HepG2 (cell line): Measurements from ENCODE around the gene PPP2R5B. TPM values are rescaled to one million over a fixed set of nuclear protein-coding genes. Genes with fewer than 3 reads are reported as not detected.

Source experiments
- CREM ChIP-seq, 2 experiments: sonication (generic) in 1 of 2; formaldehyde crosslinking in 1 of 2; IDR thresholded peaks; 2 replicates each; pipeline versions ENCODE4 v1.4.0 to v1.6.1; 2016 to 2020; ENCODE audit warnings: antibody characterized with exemption in 1 of 2, mild to moderate bottlenecking in 1 of 2, missing genetic modification reagents in 1 of 2
- ETV5 ChIP-seq: IDR thresholded peaks from 2 replicates; pipeline ENCODE4 v1.6.1; 2018; ENCODE audit warnings: missing biosample characterization, missing genetic modification reagents, inconsistent platforms, borderline replicate concordance
- FOXK1 ChIP-seq: sonication (generic); formaldehyde crosslinking; IDR thresholded peaks from 2 replicates; pipeline ENCODE4 v1.4.0; 2020; ENCODE audit warnings: low read depth, missing genetic modification reagents, borderline replicate concordance
- FOXM1 ChIP-seq: sonication (generic); formaldehyde crosslinking; IDR thresholded peaks from 2 replicates; pipeline ENCODE4 v1.5.0; 2020; ENCODE audit warnings: missing genetic modification reagents
- HNRNPLL ChIP-seq: fragments of 200-400 bp; formaldehyde crosslinking; IDR thresholded peaks from 2 replicates; pipeline ENCODE4 v1.6.1; 2017; ENCODE audit warnings: mild to moderate bottlenecking, low read depth, low read length; ENCODE audit not compliant: poor library complexity, severe bottlenecking
- JUNB ChIP-seq: sonication (generic); formaldehyde crosslinking; IDR thresholded peaks from 2 replicates; pipeline ENCODE4 v1.8.0; 2022; ENCODE audit warnings: missing genetic modification reagents, mild to moderate bottlenecking, borderline replicate concordance
- MAZ ChIP-seq, 2 experiments: sonication (generic) in 1 of 2; formaldehyde crosslinking in 1 of 2; IDR thresholded peaks; 2 replicates each; pipeline versions ENCODE4 v1.5.0 to v1.6.1; 2012 to 2020; ENCODE audit warnings: low read depth in 2 of 2, mild to moderate bottlenecking in 2 of 2, borderline replicate concordance in 1 of 2, improper control_type of control experiment in 1 of 2, low read length in 1 of 2, missing genetic modification reagents in 1 of 2, moderate library complexity in 1 of 2
- PTBP1 ChIP-seq: fragments of 200-400 bp; formaldehyde crosslinking; IDR thresholded peaks from 2 replicates; pipeline ENCODE4 v1.6.1; 2018; ENCODE audit warnings: low read length, low read depth; ENCODE audit not compliant: poor library complexity, severe bottlenecking
- RBFOX2 ChIP-seq: fragments of 200-400 bp; formaldehyde crosslinking; IDR thresholded peaks from 2 replicates; pipeline ENCODE4 v1.6.1; 2017; ENCODE audit warnings: low read depth, mild to moderate bottlenecking, low read length
- REXO4 ChIP-seq: sonication (generic); formaldehyde crosslinking; IDR thresholded peaks from 2 replicates; pipeline ENCODE4 v1.8.0; 2022; ENCODE audit warnings: missing genetic modification reagents, mild to moderate bottlenecking, borderline replicate concordance
- RFX1 ChIP-seq: fragments of 450-650 bp; IDR thresholded peaks from 2 replicates; pipeline ENCODE4 v1.6.1; 2017
- TRIM24 ChIP-seq: sonication (generic); formaldehyde crosslinking; IDR thresholded peaks from 2 replicates; pipeline ENCODE4 v1.8.0; 2022; ENCODE audit warnings: mild to moderate bottlenecking, missing genetic modification reagents
- YEATS4 ChIP-seq: sonication (generic); formaldehyde crosslinking; IDR thresholded peaks from 2 replicates; pipeline ENCODE4 v1.4.0; 2020; ENCODE audit warnings: missing genetic modification reagents, borderline replicate concordance
- ZBTB7A ChIP-seq: sonication (generic); formaldehyde crosslinking; IDR thresholded peaks from 2 replicates; pipeline ENCODE4 v1.8.0; 2022; ENCODE audit warnings: mild to moderate bottlenecking, missing genetic modification reagents
- ZNF101 ChIP-seq: sonication (generic); formaldehyde crosslinking; IDR thresholded peaks from 2 replicates; pipeline ENCODE4 v1.4.0; 2020; ENCODE audit warnings: mild to moderate bottlenecking, low read depth, missing genetic modification reagents, borderline replicate concordance
- ZNF501 ChIP-seq: sonication (generic); formaldehyde crosslinking; IDR thresholded peaks from 2 replicates; pipeline ENCODE4 v1.5.1; 2020; ENCODE audit warnings: mild to moderate bottlenecking, moderate library complexity, missing genetic modification reagents
- ZNF547 ChIP-seq: sonication (generic); formaldehyde crosslinking; IDR thresholded peaks from 2 replicates; pipeline ENCODE4 v1.5.1; 2020; ENCODE audit warnings: mild to moderate bottlenecking, missing genetic modification reagents
- ZNF564 ChIP-seq: sonication (generic); formaldehyde crosslinking; IDR thresholded peaks from 2 replicates; pipeline ENCODE4 v1.8.1; 2023; ENCODE audit warnings: mild to moderate bottlenecking, missing genetic modification reagents
- ZNF629 ChIP-seq: sonication (generic); formaldehyde crosslinking; conservative IDR thresholded peaks from 2 replicates; pipeline ENCODE4 v1.5.0; 2020; ENCODE audit warnings: missing genetic modification reagents
- polyA plus RNA-seq, 8 experiments: library from polyadenylated mRNA; depleted of rRNA in 3 of 8; stranded (reverse) in 7 of 8; unstranded in 1 of 8; fragments of >200 nt; fragmentation: Illumina TruSeq in 4 of 8; extraction: Trizol in 4 of 8; gene quantifications; 2 replicates each; pipeline versions ENCODE4 v1.2.1 to v1.2.3, GENCODE V29; 2011 to 2016; ENCODE audit warnings: low read depth in 4 of 8, missing spikeins in 1 of 8, mixed read lengths in 1 of 8; ENCODE audit not compliant: insufficient read depth in 1 of 8
- total RNA-seq, 5 experiments: library from RNA; depleted of rRNA; stranded (reverse); fragments of >200 nt; fragmentation: Illumina TruSeq; extraction: Trizol; gene quantifications; 2 replicates each; pipeline ENCODE4 v1.2.3, GENCODE V29; 2016; ENCODE audit warnings: low read depth in 1 of 5
- TF ChIP-seq, protein P1 (sequence below): IDR thresholded peaks from 2 replicates; pipeline ENCODE4 v1.6.1; 2016; ENCODE audit warnings: low read depth, missing genetic modification reagents, missing compliant biosample characterization
- TF ChIP-seq, protein P2 (sequence below): sonication (generic); formaldehyde crosslinking; IDR thresholded peaks from 2 replicates; pipeline ENCODE4 v1.8.0; 2022; ENCODE audit warnings: missing genetic modification reagents, low read depth, mild to moderate bottlenecking, borderline replicate concordance
- TF ChIP-seq, protein P3 (sequence below): sonication (generic); formaldehyde crosslinking; conservative IDR thresholded peaks from 2 replicates; pipeline ENCODE4 v1.5.0; 2020; ENCODE audit warnings: missing genetic modification reagents

Gene PPP2R5B
- total and polyA plus RNA-seq, 2 of the 13 experiments (the other 11 are each of a cell fraction or from before 2014, with no cell fraction given), result 2.3 to 8.3 TPM

DNA sequence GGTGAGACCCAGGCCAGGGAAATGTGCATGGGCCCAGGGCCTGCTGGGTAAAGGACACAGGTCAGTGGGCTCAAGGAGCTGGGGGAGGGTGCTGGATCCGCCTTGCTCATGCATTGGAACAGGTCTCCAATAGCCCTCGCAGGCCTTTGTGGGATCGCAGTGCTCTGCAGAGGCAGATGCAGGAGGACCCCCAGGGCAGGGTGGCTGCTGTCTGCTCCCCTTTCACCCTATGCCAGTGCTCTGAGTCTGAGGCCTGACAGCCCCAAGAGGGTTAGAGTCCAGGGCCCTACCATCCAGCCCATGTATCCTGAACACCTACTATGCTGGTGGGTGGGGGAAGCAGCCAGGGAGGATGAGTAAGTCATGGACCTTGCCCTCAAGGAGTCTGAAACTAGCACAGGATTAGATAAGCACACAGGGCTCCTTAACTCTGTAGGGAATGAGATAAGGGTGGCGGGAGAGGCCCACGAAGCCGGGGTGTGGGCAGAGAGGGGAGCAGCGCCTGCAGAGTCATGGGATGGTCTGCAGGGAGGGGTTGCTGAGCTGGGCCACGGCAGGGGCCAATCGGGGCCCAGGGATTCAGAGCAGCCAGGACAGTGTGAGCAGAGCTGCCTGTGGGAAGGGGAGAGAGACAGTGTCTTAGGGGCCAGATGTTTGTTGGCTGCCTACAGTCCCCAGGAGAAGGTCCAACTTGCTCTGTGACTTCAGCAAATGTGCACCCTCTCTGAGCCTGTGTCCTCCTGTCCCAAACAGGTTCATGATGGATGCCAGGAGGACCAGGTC lies 35.6 kb upstream of the PPP2R5B start (continued):
- TF ChIP-seq, protein P1, sequence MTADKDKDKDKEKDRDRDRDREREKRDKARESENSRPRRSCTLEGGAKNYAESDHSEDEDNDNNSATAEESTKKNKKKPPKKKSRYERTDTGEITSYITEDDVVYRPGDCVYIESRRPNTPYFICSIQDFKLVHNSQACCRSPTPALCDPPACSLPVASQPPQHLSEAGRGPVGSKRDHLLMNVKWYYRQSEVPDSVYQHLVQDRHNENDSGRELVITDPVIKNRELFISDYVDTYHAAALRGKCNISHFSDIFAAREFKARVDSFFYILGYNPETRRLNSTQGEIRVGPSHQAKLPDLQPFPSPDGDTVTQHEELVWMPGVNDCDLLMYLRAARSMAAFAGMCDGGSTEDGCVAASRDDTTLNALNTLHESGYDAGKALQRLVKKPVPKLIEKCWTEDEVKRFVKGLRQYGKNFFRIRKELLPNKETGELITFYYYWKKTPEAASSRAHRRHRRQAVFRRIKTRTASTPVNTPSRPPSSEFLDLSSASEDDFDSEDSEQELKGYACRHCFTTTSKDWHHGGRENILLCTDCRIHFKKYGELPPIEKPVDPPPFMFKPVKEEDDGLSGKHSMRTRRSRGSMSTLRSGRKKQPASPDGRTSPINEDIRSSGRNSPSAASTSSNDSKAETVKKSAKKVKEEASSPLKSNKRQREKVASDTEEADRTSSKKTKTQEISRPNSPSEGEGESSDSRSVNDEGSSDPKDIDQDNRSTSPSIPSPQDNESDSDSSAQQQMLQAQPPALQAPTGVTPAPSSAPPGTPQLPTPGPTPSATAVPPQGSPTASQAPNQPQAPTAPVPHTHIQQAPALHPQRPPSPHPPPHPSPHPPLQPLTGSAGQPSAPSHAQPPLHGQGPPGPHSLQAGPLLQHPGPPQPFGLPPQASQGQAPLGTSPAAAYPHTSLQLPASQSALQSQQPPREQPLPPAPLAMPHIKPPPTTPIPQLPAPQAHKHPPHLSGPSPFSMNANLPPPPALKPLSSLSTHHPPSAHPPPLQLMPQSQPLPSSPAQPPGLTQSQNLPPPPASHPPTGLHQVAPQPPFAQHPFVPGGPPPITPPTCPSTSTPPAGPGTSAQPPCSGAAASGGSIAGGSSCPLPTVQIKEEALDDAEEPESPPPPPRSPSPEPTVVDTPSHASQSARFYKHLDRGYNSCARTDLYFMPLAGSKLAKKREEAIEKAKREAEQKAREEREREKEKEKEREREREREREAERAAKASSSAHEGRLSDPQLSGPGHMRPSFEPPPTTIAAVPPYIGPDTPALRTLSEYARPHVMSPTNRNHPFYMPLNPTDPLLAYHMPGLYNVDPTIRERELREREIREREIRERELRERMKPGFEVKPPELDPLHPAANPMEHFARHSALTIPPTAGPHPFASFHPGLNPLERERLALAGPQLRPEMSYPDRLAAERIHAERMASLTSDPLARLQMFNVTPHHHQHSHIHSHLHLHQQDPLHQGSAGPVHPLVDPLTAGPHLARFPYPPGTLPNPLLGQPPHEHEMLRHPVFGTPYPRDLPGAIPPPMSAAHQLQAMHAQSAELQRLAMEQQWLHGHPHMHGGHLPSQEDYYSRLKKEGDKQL, result no peak
- TF ChIP-seq TRIM24 (no peak), ZNF629 (CRISPR knock-in tag) (no peak), ZNF547 (CRISPR knock-in tag) (no peak), MAZ (IDR thresholded peaks at IDR 0.05; ENCODE audit: borderline replicate concordance, low read depth, low read length) (no peak), MAZ (CRISPR knock-in tag; IDR thresholded peaks at IDR 0.05; ENCODE audit: low read depth) (peak; percentile 58; the same call in 1 of the 2 replicates), REXO4 (no peak), PTBP1 (no peak), ETV5 (CRISPR knock-in tag) (no peak), HNRNPLL (no peak), FOXK1 (CRISPR knock-in tag) (no peak), ZNF564 (CRISPR knock-in tag) (peak; percentile 52; the same call in 1 of the 2 replicates), JUNB (CRISPR knock-in tag) (no peak), FOXM1 (CRISPR knock-in tag) (no peak), RBFOX2 (no peak; the same call in 1 of the 2 replicates), ZBTB7A (no peak), RFX1 (no peak), ZNF501 (0 out of 2 replicates have a peak, but pooled peaks have one; percentile 5), YEATS4 (no peak), ZNF101 (CRISPR knock-in tag) (no peak), CREM (IDR thresholded peaks at IDR 0.05) (no peak), CREM (CRISPR knock-in tag; IDR thresholded peaks at IDR 0.05) (no peak)
- TF ChIP-seq, protein P2, sequence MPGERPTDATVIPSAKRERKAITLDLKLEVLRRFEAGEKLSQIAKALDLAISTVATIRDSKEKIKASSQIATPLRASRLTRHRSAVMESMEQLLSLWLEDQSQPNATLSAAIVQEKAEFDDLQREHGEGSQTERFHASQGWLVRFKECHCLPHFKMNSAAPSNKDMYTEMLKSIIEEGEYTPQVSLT (CRISPR knock-in tag), result no peak
- TF ChIP-seq, protein P3, sequence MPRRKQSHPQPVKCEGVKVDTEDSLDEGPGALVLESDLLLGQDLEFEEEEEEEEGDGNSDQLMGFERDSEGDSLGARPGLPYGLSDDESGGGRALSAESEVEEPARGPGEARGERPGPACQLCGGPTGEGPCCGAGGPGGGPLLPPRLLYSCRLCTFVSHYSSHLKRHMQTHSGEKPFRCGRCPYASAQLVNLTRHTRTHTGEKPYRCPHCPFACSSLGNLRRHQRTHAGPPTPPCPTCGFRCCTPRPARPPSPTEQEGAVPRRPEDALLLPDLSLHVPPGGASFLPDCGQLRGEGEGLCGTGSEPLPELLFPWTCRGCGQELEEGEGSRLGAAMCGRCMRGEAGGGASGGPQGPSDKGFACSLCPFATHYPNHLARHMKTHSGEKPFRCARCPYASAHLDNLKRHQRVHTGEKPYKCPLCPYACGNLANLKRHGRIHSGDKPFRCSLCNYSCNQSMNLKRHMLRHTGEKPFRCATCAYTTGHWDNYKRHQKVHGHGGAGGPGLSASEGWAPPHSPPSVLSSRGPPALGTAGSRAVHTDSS (CRISPR knock-in tag), result no peak
